GM23338 (cell line): ENCODE results near the gene STAT1.

Experiments
- CTCF ChIP-seq, 2 experiments: fragments of 200-600 bp in 1 of 2; sonication (generic) in 1 of 2; conservative IDR thresholded peaks; 2 replicates each; pipeline versions ENCODE4 v1.5.1 to v1.6.1; 2016 to 2017; ENCODE audit warnings: antibody characterized with exemption in 2 of 2, low read depth in 2 of 2, mild to moderate bottlenecking in 2 of 2, moderate library complexity in 1 of 2
- EZH2 ChIP-seq: fragments of 200-600 bp; sonication (generic); IDR thresholded peaks from one replicate; pipeline ENCODE4 v1.8.0; 2017; ENCODE audit warnings: antibody characterized with exemption, mild to moderate bottlenecking, low read depth; ENCODE audit not compliant: unreplicated experiment
- JUNB ChIP-seq: IDR thresholded peaks from one replicate; pipeline ENCODE4 v1.6.1; 2016; ENCODE audit warnings: antibody characterized with exemption; ENCODE audit not compliant: unreplicated experiment
- REST ChIP-seq: IDR thresholded peaks from one replicate; pipeline ENCODE4 v1.6.1; 2018; ENCODE audit warnings: antibody characterized with exemption; ENCODE audit not compliant: unreplicated experiment
- STAT1 ChIP-seq: IDR thresholded peaks from one replicate; pipeline ENCODE4 v1.6.1; 2016; ENCODE audit warnings: antibody characterized with exemption; ENCODE audit not compliant: unreplicated experiment

GRCh38 chr2:190977505-190977904 lies 36.5 kb downstream of the STAT1 start:
- TF ChIP-seq CTCF (conservative IDR thresholded peaks at IDR 0.05; ENCODE audit: low read depth in 2 of 2) = no peak
- TF ChIP-seq JUNB = no peak
- no peak for TF ChIP-seq EZH2
- no peak for TF ChIP-seq REST
- no peak for TF ChIP-seq STAT1
